Kidney capillary endothelial cell (primary cell): Measurements from ENCODE around the gene DACT2.
"Not testable (repeated sequence)": the region's sequence is repeated elsewhere in the genome, so short reads cannot be mapped to it uniquely, and the experiment has no call there.

Experiments used
- DNase-seq: peaks from one replicate; pipeline ENCODE4 v3.0.0-alpha.2; 2018; ENCODE audit warnings: low spot score

DACT2 gene

DNA sequence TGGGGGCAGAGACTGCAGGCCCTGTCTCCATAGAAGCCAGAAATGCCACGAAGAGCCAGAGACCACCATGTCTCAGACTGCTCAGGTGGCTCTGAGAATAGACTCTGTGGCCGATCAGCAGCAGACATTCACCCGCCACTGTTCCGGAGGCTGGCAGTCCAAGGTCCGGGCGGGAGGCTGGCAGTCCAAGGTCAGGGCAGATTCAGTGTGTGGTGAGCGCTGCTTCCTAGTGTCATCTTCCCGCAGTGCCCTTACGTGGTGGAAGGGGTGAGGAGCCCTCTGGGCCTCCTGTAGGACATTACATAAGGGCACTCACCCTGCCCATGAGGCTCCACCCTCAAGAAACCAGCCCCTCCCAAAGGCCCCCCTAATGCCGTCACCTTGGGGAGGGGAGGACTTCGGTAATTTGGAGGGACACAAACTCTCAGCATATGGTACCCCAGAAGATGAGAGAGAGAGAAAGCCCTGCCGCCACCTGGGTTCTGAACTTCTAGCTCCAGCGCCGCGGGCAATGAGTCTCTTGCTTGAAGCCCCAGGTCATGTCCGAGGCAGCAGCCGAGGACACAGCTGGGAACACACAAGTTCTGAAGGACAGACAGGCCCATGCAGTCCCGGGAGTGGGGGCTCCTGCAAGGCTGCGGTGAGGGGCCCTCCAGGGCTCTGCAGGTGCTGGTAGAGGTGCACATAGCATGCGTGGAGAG, 36.4 kb downstream of the DACT2 start:
- no peak for DNase-seq

DNA sequence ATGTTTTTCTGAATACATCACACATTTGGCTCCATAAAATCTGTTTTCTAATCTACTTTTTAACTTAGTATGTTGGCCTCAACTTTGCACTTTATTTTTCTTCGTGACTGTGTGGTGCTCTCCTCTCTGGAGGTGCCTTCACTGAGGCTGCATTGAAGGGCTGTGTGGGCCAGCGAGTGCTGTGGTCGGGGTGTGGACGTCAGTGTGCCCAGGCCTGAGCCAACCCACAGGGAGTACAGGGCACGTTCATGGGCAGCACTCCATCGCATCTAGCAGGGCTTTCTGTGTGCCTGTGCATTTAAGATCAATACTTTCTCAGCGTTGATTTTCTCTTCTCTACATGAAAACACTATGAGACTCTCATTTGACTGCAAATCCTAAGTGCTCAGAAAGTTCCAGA, 37.8 kb downstream of the DACT2 start:
- no peak for DNase-seq

DNA sequence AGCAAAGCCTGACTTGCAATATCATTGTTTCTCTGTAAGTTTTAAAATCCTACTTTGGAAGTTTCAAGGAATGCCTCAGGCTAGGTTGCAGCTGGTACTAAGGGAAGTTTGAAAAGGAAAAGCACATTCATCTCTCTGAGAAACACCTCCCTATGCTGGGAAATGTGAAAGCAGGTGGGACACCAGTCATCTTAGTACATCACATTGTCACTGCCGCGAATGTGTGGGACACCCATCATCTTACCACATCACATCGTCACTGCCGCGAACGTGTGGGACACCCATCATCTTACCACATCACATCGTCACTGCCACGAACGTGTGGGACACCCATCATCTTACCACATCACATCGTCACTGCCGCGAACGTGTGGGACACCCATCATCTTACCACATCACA, 38.3 kb downstream of the DACT2 start:
- DNase-seq, result not testable (repeated sequence)

DNA sequence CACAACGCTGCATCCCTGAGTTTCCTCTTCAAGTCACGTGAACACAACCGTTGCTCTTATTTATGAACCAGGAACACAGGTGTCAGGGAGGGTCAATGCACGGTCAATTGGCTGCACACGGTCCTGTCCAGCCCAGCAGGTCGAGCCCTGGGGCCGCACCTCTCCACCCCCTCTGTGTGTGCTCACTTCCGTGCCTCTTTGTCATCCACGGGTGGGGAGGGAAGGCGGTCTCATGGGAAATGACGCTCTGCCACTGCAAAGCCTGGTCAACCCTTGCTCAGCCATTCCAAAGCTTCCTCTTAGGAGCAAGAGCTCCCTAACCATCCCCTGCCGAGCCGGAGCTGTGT, 38.7 kb downstream of the DACT2 start:
- no peak for DNase-seq

DNA sequence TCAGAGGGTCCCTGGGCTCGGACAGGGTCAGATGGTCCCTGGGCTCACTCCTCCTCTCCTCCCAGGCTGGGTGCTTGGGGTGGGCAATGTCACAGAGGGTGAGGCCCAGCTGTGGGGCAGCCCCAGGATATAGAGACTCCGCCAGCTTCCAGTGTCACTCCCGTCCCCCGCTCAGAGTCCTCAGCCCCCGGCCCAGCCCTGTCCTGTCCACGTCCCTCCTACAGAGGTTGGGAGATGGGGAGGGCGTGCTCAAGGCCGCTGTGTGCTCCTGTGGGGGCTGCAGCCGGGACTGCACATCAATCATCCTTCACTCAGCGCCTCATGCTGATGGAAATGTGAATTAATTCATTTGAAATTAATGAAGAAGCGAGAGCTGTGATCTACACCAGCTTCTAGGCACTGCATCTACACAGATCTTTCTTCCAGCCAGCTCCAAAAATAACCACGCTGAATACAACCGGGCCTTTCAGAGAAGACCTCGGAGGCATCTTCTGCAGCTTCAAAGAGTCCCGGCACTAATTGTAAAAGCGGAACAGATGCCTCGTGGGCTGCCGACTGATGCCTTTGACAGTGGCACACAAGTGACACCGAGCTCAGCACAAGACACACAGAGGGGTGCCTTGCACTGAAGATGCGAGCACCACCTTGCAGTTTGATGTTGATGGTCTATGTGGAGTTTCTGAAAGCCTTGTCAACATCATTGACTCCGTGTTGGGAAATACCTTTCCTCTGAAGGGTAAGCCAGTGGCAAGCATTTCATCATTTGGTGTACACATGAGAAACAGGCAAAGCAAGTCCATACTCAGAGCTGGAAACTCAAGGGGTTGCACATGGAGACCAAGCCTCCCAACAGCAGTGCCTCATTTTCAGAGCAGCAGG, 39.3 kb downstream of the DACT2 start:
- no peak for DNase-seq

DNA sequence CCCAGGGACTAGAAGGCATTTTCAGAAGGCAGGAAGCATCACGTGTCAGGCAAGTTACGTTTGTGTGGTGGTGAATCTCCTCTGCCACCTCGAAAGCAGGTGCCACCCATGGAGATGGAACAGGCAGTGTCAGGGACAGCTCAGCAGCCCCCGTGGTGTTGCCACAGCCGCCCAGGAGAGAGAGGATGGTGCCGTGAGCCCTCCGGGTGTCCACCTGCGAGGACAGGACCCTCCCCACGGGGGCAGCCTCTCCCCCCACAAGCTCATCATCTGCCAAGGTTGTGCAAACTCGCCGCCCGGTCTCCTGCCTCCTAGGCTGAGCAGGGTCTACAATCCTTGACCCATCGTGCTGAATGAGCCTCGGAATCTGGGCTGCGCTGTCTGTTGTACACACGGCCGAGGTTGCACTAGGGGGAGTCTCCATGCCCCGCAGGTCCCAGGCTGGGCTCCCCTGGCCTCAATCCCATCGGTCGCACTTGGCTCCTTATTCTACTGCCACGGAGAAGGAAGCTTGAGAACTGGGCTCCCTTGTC, 40.1 kb downstream of the DACT2 start:
- no peak for DNase-seq

DNA sequence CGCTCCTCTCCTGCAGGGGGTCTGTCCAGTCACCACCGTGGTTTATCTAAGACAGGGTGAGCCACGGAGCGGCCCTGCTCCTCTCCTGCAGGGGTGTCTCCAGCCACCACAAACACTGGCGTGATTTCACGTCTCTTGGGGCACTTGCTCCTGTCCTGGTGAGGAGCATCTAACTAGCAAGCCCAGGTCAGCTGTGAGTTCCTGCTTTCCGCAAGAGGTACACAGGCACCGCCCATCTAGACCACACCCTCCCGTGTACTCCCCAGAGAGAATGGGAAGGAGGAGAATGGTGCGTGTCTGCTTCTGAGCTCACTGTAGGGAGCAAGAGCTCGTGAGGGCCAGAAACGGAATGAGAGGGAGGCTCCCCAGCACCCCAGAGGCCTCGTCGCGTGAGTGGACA, 40.7 kb downstream of the DACT2 start:
- no peak for DNase-seq

DNA sequence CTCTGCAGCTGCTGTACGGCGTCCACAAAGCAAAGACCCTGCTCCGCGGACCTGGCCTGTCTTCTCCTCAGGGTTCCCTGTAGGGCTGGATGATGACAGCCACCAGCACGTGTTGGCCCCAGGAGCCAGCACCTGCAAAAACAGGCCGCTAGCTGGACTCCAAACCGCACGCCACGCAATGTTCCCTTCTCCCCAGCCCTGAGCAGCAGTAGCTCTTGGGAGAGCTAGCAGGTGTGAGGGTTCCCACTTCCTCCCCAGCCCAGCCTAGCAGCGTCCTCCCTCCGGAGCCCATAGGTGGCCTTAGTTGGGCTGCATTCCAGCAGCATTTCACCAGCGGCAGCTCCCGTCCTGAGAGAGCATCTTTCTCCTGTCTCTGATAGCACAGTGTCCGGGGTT, 42.3 kb downstream of the DACT2 start:
- no peak for DNase-seq

DNA sequence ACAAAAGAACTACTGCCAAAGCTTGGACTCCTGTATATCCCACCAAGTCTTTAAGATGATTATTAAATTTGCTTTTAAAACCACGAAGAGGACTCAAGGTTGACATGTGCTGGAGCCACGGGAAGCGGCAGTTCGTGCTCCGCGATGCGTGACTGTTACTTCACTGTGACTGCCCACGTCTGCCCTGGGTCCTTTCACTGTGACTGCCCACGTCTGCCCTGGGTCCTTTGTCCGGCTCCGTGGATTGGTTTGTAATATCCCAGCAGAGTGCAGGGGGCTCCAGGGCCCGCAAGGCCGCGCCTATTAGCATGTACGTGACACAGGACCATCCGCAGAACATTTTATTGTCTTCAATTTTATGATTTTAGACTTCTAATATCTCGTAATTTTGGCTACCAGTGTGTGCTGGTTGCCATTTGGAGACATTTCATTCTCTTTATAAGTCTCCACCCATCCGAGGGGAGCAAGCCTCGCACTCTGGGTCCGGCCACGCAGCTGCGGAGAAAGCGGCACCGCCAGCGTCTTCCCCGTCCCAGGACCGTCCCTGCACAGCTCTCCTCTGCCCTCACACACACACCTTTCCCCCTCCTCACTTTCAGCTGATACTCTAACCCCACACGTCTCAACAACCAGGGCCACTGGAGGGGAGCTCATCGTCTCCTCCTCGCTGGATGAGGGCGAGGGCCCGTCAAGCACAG, 42.9 kb downstream of the DACT2 start:
- no peak for DNase-seq

DNA sequence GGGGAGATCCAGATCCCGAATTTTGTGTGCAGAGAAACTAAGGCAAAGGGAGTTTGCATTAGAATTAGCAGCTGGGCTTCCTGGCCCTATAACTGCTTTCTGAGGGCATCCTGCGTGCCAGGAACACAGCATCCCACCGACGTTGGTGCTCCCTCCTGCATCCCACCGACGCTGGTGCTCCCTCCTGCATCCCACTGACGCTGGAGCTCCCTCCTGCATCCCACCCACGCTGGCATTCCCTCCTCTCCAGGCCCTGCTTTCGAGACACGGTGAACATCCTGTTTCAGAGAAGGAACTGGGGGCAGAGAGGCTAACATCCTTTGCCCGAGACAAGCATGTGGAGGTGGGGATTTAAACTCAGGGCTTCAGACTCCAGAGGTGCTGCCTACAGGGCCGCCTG, 44.4 kb downstream of the DACT2 start:
- no peak for DNase-seq

DNA sequence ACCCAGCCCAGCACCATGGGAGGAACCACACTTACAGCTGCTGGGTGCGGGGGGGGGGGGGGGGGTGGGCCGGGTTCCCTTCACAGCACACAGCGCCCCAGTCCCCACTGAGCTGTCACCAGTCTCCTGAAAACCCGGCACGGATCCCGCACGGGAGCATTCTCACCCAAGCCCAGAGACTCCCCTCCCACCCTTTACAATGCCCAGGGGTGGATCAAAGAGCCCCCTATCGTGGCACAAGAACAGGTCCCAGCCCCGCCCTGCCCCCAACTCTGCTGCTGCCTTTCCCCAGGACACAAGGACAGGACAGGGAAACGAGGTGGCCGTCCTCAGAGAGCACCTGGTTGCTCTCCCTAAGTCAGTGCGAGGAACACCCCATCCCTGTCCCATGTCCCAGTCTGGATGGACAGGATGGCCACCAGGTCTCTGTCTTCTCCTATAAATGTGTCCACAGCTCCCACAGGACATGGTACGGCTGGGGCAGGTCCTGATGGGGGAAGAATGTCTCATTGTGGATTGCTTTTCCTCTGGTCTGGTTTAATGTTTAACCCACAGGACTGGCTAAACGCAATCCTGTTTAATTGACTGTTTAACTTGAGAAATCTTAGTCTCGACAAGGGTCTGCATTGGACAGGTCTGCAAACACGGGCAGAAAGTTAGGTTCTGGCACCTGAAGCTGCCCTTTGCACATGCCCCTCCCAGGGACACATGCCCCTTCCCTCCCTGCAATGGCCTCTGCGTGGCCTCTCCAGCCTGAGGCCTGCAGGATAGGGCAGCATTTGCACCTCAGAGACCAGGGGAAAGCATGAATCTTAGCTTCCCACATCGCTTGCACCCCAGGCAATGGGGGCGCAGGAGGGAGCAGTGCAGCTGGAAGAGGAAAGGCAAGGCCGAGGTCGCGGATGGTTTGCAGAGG, 45.3 kb downstream of the DACT2 start:
- DNase-seq, result no peak

DNA sequence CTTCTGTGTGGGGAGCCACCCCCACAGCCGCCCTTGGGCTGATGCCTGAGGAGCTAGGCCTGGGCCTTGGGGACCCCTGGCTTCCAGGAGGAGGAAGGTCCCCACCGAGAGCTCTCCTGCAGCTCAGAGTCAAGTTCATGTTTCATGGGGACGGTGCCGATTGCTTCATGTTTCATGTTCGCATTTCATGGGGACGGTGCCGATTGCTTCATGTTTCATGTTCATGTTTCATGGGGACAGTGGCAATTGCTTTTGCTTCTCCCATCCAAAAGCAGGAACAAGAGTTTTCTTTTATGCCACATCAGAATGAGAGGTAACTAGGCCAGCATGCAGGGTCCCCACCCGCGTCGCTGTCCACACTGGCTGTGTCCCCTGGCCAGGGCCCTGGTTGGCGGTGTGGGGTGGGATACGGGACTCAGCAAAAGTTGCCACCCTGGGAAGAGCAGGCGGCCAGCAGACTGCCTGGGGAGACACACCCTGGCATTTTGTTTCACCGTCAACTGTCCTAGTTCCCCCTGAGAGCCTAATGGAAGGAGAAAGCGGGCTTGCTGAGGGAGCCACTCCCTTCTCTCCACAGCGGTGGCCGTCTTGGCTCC, 46.0 kb downstream of the DACT2 start:
- no peak for DNase-seq

DNA sequence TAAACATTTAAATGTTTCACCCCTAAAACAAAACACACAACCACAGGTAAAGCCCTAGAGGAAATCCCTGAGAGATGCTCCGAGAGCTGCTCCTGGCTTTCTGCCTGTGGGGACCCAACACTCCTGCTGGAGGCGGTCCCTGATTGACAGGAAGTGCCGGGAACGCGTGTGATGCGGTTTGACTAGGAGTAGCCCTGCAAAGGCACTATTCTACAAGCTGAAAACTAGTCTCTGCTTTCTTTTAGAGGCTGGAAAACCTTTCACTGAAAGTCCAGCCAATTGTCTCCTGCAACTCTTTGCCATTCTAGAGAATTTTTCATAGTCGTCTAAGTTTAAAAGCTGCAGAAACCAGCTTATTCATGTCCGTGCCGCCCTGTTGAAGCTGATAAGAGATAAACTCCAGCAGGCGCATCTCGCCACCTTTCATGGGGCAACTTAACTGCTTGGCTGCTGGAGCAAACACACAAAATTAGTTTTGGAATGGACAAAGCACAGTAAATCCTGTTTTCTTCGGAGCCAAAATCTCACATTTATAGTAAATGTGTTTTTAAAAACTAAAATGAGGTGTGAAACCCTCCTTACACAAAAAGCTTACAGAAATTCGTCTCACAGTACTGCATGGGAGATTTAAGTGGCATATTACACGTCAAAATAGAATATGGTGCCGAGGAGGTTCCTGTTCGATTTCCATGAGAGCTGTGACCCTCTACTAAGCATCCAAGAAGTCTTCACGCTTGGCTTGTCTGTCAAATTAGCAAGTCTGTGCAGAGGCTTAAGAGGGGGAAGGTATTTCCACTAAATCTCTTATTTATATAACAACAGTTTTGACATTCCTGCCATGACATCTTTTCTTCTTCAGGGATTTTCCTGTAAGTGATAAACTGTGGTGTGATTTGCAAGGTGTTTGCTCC, 46.9 kb downstream of the DACT2 start:
- DNase-seq, result no peak

DNA sequence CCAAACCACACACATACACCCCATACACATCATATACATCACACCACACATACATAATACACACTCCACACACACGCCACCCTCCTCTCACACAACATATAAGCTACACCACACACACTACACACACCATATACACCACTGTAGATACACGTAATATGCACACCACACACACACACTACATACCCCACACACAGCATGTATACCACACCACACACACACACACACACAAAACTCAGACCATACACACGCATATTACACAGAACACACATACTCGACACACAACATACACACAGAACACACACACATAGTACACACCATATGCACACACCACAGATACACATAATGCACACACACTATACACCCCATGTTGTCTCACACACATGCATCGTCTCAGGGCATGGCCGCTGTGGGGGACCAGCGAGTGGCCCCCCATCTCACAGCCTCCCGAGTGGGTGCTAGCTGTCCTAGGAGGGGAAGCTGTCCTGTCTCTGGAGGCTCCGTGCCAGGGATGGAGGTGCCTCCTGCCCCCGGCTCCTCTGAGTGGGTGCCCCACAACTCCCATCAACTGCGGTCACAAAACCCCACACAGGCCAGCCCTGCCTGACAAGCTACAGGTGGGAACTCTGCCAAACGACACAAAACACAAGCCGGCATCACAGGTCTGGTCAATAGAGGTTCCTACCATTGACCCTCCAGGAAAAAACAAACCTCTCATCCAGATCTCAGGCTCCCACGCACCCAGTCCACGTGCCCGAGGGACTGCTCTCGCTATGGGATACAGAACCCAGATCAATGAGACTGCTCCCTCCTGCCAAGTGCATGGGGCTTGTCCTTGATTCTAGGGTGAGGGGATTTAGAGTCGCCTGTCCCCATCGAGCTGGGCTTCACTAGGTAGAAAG, 49.1 kb downstream of the DACT2 start:
- no peak for DNase-seq

DNA sequence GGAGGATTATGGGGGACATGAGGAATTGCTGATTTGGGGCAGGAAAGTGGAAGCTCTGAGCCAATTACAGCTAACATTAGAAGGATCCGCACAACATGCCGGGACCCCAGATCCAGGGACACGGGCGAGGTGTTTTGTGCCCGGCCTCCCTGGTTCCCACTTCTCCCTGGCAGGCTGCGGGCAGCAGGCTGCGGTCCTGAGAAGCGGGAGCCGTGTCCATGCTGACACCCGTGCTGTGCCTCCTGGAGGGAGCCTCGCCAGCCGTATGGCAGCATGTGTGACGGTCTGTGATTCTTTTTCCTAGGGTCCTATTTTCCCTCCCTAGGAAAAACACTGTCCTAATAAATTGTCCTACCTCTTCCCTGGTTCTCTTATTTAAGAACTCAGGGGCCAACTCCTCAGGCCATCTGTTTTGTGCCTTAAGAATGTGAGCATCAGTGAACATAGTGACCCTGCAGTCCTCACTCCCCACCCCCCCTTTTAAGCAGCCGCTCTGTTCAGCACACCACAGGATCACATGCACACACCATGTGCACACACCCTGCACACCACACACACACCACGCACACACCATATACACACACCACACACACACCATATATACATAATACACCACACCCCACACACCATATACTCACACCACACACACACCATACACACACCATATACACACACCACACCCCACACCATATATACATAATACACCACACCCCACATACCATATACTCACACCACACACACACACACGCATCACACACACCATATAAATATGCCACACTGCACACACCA, 49.9 kb downstream of the DACT2 start:
- no peak for DNase-seq

DNA sequence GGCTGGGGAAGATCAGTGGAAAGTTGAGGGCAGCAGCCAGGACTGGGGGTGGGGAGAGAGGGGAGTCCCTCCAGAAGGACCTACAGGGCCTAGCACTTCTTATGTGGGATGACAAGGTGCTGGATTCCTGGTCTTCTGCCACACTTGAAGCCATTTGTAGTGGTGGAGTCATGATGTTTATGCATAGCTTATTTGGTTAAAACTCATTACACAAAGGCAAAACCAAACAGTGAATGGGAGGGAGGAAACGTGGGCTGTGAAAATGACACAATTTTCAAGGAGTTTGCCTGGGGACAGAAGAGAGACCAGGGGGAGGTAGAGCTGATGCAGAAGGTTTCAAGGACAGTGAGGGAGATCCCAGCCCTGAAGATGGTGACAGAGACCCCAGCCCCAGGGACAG, 50.8 kb downstream of the DACT2 start:
- DNase-seq, result no peak

DNA sequence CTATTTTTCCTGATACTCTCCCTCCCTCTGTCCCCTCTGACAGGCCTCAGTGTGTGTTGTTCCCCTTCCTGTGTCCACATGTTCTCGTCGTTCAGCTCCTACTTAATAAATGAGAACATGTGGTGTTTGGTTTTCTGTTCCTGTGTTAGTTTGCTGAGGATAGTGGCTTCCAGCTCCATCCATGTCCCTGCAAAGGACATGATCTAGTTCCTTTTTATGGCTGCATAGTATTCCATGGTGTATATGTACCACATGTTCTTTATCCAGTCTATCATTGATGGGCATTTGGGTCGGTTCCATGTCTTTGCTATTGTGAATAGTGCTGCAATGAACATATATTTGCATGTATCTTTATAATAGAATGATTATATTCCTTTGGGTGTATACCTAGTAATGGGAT, 51.8 kb downstream of the DACT2 start:
- not testable (repeated sequence) for DNase-seq
